Adrenal gland (tissue), 5 donors: ENCODE results near the gene KCND1.

ENCODE experiments used
- CTCF ChIP-seq, 6 experiments: fragments of 450-650 bp in 4 of 6; fragments of 200-600 bp in 2 of 6; sonication (generic) in 1 of 6; IDR thresholded peaks; 1 replicate in 5 of 6; 2 replicates in 1 of 6; pipeline versions ENCODE4 v1.5.1 to v1.8.0; 2016 to 2021; ENCODE audit warnings: antibody characterized with exemption in 6 of 6, mild to moderate bottlenecking in 2 of 6, moderate library complexity in 1 of 6
- POLR2A ChIP-seq, 2 donors: fragments of 450-650 bp; IDR thresholded peaks; one replicate each; pipeline ENCODE4 v1.6.1; 2017; ENCODE audit warnings: antibody characterized with exemption in 2 of 2, mild to moderate bottlenecking in 2 of 2, moderate library complexity in 1 of 2
- donor health status: DM: no; HTN: no; CAD: no.

- TF ChIP-seq CTCF (IDR thresholded peaks at IDR 0.05) = no peak
- no peak for TF ChIP-seq POLR2A (IDR thresholded peaks at IDR 0.05)
Measured at GRCh38 chrX:48937054-48937907, 34.4 kb downstream of the KCND1 start.
